Fibroblast of skin of left quadriceps (primary cell): Measurements from ENCODE around the gene ANP32A.
"Not testable (repeated sequence)": the region's sequence is repeated elsewhere in the genome, so short reads cannot be mapped to it uniquely, and the experiment has no call there.

Source experiments
- DNase-seq, 2 experiments: peaks; one replicate each; pipeline ENCODE4 v3.0.0-alpha.2; 2013; ENCODE audit warnings: low read depth in 2 of 2

Gene ANP32A

DNA sequence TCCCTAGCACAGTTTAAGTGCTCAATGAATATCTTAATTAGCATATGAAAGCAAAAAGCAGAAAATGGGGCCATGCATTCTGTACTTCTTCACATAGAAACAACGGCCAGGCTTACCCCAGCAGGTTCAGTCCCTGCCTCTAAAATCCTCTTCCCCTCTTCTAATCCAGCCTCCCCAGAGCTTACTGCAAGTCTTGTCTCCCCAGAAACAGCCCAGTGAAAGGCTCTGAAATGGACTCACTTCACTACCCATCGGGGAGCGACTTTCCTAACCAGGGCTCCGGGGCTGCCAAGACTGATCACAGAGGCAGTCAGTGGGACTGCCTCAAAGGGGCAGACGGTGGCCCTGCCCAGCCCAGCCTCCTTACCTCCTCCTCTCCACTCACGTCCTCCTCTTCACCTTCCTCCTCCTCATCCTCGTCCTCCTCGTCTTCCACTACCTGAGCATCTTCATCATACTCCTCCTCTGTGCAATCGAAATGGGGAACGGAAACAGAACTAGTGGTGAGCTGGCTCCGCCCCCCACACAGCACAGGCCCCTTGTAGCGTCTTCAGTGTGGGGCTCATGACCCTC, 38.0 kb downstream of the ANP32A start:
- DNase-seq: no peak

- DNase-seq: no peak
Observed at GRCh38 chr15:68781766-68782588, 38.7 kb downstream of the ANP32A start.

GRCh38 chr15:68781217-68781616, 39.5 kb downstream of the ANP32A start:
- no peak for DNase-seq

DNA sequence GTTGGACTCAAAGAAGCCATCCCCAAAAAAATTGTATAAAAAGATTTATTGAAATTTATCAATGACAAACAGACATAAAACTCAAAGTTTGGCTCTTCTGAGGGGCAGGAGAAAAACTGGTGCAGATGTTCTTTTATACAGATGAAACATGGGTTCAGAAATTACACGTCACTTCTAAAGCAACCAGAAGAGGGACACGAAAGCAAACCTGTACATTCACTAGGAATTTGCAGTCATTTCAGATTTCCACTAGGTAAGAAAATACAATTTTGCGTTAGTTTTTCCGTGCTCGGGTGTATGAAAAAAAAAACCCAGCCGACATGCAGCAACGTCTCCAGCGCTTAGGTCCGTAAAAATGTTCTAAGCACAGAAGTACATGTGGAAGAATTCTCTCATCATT, 41.8 kb downstream of the ANP32A start:
- no peak for DNase-seq

- DNase-seq: no peak
Observed at GRCh38 chr15:68776477-68777270, 44.0 kb downstream of the ANP32A start.

GRCh38 chr15:68775671-68776476, 44.8 kb downstream of the ANP32A start:
- peak in 1 of 2 experiments; percentile 23 for DNase-seq

DNA sequence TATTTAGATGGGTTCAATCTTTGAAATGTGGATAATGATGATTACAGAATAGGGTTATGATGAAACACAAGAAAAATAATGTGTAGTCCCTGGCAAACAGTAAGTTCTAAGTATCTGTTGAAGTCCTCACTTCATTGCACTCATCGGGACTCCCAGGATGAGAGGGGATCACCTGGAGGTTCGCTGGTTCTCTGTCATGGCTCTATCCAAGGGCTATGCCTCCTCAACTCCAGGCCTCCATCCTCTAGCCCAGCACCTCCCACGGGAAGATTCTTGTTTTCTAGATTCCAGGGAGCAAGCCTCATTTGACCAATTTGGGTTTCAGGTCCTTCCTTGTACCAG, 45.5 kb downstream of the ANP32A start:
- no peak for DNase-seq

GRCh38 chr15:68774521-68775235, 46.0 kb downstream of the ANP32A start:
- peak in 1 of 2 experiments; percentile 20 for DNase-seq

DNA sequence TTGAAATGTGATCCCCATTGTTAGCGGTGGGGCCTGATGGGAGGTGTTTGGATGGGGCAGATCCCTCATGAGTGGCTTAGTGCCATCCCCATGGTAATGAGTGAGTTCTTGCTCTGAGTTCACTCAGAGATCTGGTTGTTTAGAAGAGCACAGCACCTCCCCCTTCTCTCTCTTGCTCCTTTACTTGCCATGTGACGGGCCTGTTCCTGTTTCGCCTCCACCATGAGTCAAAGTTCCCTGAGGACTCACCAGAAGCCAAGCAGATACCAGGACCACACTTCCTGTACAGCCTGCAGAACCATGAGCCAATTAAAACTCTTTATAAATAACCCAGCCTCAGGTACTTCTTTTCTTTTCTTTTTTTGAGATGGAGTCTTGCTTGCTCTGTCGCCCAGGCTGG, 46.6 kb downstream of the ANP32A start:
- DNase-seq: no peak

DNA sequence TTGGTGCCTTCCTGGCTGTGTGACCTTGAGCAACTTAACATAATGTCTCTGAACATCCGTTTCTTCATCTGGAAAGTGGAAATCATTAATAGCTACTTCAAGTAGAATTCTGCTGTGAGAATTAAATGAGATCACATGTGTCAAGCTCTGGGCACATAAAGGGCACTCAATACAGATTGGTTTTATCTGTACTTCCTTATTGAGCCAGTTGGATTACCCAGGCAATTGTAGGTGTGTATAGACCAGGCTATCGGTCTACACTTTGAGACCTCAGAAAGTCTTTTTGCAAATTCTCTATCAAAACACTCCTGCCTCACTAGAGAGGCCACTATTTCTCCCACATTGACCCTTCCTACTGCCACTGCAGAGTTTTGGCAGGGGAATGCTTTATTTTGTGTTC, 47.7 kb downstream of the ANP32A start:
- no peak for DNase-seq

DNA sequence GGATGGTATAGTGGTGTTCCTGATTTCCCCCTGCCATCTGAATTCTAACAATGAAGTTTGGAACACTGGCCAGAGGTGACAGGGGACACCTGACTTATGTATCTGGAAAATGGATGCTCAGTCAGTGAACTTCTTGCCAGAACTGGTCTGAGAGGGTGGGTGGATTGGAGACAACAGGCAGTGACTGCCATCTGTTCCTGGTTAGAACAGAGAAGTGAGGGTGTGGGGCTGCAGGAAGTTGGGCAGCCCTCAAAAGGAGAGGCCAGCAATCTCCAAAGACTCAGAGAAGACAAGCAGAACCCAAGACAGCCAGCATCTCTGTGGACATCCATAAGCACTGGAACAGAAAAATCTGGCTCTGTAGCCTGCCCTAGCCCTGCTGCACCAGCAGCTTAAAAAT, 50.5 kb downstream of the ANP32A start:
- no peak for DNase-seq

DNA sequence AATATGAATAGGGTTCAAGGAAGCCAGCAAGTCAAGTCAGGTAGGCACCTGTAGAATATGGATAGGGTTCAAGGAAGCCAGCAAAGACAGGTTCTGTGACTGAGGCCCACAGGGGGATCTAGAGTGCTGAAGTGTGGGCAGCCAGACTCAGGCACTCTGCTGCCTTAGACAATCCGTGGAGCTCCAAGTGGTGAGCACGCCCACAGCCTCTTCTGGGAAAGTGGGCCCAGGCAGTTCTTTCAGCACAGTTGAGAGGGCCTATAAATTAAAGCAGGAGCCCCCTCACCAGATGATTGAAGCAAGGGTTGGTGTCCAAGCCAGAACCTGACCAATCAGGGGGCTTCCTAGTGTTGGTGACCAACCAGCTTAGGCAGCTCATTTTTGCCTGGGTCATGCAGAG, 51.0 kb downstream of the ANP32A start:
- DNase-seq: no peak

DNA sequence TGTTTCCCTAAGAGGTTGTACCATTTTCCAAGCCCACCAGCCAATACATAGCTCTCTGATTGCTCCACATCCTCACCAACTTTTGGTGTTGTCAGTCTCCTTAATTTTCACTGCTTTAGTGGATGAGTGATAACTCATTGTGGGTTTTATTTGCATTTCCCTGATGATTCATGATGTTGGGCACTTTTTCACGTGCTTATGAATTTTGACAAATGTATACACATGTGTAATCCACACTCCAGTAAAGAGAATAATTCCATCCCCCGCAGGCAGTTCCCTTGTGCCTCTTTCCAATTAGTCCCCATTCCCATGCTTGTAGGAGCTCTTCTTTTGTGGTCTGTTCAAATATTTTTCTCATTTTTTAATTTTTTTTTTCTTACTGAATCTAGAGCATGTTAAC, 52.4 kb downstream of the ANP32A start:
- DNase-seq: peak in 1 of 2 experiments; percentile 35

- no peak for DNase-seq
Observed at GRCh38 chr15:68767833-68768232, 52.9 kb downstream of the ANP32A start.

GRCh38 chr15:68765602-68766368, 54.9 kb downstream of the ANP32A start:
- DNase-seq: no peak

DNA sequence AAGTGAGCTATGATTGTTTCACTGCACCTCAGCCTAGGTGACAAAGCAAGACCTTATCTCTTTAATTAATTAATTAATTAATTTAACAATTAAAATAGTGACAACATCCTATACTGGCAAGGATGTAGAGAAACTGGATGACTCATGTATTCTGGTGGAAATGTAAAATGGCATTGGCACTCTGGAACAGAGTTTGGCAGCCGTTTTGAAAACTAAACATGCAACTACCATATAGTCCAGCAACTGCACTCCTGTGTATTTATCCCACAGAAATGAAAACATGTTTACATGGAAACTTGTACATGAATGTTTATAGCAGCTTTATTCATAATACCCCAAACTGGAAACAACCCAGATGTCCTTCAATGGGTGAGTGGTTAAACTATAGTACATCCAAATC, 56.6 kb downstream of the ANP32A start:
- no peak for DNase-seq

- DNase-seq: no peak
Observed at GRCh38 chr15:68763063-68763462, 57.6 kb downstream of the ANP32A start.

DNA sequence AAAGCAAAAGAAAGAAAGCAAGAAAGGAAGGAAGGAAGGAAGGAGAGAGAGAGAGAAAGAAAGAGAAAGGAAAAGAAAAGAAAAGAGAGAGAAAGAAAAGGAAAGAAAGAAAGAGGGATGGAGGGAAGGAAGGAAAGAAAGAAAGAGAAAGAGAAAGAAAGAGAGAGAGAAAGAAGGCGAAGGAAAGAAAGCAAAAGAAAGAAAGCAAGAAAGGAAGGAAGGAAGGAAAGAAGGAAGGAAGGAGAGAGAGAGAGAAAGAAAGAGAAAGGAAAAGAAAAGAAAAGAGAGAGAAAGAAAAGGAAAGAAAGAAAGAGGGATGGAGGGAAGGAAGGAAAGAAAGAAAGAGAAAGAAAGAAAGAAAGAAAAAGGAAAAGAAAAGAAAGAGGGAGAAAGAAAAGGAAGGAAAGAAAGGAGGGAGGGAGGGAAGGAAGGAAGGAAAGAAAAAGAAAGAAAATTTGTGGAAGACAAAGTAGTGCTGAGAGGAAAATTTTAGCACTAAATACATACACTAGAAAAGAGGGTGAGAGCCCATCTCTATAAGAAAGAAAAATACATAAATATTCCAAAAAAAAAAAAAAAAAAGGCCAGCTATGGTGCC, 60.6 kb downstream of the ANP32A start:
- not testable (repeated sequence) for DNase-seq

DNA sequence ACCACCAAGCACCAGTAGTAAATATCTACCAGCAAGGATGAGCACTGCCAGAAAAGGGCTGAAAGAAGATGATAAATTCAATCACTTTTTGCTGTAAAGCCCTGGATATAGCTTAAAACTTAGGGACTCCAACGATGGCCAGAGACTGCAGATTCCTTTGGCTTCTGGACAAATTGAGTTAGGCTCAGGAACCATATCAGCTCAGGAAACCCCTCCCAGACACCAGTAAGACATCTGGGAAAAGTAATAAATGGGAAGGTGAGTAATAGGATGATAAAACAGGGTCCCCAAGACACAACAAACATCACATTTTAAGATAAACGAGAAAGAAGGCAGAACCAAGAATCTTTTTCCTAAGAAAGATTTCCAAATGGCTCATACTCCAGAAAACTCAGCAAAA, 65.0 kb downstream of the ANP32A start:
- no peak for DNase-seq

GRCh38 chr15:68751622-68752021, 69.1 kb downstream of the ANP32A start:
- DNase-seq: no peak
